AG20443 (cell line): ENCODE measurements around the gene NRDC.
"Not testable (repeated sequence)": the region's sequence is repeated elsewhere in the genome, so short reads cannot be mapped to it uniquely, and the experiment has no call there.

ENCODE experiments used
- DNase-seq: peaks from one replicate; pipeline ENCODE4 v3.0.0; 2012; ENCODE audit warnings: low spot score, mixed read lengths

NRDC gene

GRCh38 chr1:51843948-51844347, 34.6 kb downstream of the NRDC start:
- no peak for DNase-seq

DNA sequence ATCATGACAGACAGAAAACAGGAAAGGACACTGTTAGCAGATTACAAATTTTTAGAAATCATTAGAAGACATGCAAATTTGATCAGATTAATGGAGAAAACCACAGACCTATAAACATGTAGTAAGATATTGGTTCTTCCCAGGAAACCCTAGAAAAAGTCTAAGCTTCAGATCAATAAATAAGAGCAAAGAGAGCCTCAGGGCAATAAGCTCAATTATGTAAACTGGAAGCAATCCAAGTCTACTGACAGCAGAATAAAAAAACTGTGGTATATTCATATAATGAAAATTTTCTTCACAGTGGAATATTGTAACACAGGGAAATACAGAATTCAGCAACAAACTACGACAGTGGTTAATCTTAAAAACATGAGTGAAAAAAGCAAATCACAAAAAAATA, 36.3 kb downstream of the NRDC start:
- DNase-seq, result no peak

GRCh38 chr1:51840743-51841461, 37.6 kb downstream of the NRDC start:
- DNase-seq, result no peak

DNA sequence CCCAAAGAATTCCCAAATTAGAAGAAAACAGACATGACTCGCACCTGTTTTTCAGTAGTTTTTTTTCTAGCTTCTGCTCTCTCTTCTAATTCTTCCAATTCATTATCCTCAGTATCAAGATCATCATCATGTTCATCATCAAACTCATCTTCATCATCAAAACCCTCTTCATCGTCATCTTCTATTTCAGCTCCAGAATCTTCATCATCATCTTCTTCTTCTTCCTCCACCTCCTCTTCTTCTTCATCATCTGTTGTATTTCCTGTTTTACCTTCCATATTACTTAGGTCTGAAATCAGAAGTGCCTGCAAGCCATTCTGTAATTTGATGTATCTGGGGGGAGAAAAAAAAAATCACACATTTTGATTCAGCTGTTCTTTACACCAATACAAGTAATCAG, 38.3 kb downstream of the NRDC start:
- DNase-seq, result no peak

- DNase-seq, result no peak
These were observed 39.4 kb downstream of the NRDC start for GRCh38 chr1:51839094-51839493.

GRCh38 chr1:51837243-51837642, 41.3 kb downstream of the NRDC start:
- DNase-seq, result no peak

GRCh38 chr1:51833700-51834099, 44.8 kb downstream of the NRDC start:
- DNase-seq, result no peak

DNA sequence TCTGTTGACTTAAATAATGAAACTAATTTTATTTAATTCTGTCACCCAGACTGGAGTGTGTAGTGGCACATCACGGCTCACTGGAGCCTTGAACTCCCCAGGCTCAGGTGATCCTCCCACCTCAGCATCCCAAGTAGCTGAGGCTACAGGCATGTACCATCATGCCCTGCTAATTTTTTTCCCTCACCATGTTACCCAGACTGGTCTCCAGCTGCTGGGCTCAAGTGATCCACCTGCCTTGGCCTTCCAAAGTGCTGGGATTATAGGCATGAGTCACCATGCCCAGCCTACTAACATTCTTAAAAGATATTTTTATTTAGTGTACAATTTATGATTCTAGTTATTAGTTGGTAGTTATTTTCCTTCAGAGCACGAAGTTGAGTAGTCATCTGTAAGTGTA, 49.5 kb downstream of the NRDC start:
- DNase-seq, result no peak

- DNase-seq, result peak; percentile 11
These were observed 58.7 kb downstream of the NRDC start for GRCh38 chr1:51819810-51820209.

DNA sequence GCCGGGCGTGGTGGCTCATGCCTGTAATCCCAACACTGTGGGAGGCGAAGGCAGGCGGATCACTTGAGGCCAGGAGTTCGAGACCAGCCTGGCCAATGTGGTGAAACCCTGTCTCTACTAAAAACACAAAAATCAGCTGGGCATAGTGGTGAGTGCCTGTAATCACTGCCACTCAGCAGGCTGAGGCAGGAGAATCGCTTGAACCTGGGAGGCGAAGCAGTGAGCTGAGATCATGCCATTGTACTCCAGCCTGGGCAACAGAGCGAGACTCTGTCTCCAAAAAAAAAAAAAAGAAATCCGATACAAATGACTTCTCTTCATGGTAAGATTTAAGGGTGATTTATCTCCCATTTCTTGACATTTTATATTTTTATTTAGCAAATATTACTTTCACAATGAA, 59.5 kb downstream of the NRDC start:
- not testable (repeated sequence) for DNase-seq

- DNase-seq, result no peak
These were observed 60.0 kb downstream of the NRDC start for GRCh38 chr1:51818487-51818886.

DNA sequence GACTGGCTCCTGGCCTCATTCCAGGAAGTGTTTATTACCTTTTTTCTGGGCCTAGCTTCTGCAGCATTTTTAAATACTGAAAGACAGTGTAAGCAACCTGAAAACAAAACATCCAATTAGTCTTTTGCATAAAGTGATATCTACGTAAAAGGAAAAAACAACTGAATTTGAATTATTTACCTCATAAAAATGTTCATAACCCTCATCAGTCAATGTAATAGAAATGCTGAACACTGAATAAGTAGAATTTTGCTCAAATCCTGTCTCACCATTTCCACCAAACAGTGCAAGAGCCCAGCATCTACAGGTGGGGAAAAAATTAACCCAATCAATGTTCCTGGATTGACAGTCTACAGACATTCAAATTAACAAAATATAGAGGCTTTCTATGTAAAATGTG, 64.0 kb downstream of the NRDC start:
- no peak for DNase-seq

- DNase-seq, result no peak
These were observed 79.2 kb downstream of the NRDC start for GRCh38 chr1:51799372-51799771.

- no peak for DNase-seq
These were observed 83.7 kb downstream of the NRDC start for GRCh38 chr1:51794868-51795267.

- no peak for DNase-seq
These were observed 84.3 kb downstream of the NRDC start for GRCh38 chr1:51794260-51794659.

- peak; percentile 22 for DNase-seq
These were observed 85.7 kb downstream of the NRDC start for GRCh38 chr1:51792864-51793263.

DNA sequence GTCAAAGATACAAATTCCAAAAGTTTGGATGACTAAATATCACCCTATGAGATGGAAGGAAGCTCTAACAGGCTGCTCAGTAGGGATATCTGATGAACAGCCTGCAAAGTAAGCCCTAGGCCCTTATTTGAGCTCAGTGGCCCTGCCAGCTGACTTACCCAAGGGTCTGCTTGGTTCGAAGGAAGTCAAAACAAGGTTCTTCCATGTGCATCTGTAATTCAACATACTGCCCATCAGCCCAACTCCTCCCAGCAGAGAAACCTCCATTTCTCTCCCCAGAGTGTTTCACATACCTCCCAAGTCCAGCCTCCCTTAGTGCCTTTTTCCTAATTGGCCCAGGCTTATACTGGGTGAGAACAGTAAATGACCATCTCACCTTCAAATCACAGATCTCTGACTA, 86.6 kb downstream of the NRDC start:
- DNase-seq, result no peak

- DNase-seq, result no peak
These were observed 88.1 kb downstream of the NRDC start for GRCh38 chr1:51790385-51790784.

DNA sequence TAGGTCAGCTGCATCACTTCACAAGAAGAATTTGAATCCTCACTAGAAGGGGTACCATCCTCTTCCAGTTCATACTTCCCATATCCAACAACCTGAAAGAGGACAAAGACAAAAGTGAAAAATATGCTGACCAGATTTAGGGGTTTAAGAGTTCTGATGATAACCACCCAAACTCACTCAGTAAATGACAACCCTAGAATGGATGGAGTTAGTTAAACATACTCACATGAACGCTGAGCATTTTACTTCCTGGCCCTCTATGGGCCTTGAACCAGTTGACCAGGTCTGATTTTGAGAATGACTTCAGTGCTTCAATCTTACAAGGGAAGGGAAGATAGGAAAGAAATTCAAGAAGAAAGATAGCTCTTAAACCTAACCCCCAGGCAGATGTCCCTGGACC, 89.2 kb downstream of the NRDC start:
- DNase-seq, result no peak

DNA sequence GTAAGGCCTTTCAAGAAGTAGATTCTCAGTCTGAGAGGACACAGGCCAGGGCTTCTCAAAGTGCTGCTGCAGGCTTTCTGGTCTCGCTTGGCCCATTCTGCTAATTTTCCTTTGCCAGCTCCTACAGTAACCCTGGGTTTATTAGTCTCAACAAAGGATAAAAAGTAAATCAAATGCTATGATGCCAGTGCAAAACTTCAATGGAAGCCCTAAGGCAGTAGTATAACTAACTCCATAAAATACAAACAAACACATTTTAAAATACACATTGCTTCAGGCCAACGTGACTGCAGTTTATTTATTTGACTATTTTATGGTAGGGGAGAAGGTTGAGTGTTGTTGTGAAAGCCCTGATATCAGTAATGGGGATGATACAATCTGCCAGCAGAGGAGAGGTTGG, 89.6 kb downstream of the NRDC start:
- DNase-seq, result no peak

DNA sequence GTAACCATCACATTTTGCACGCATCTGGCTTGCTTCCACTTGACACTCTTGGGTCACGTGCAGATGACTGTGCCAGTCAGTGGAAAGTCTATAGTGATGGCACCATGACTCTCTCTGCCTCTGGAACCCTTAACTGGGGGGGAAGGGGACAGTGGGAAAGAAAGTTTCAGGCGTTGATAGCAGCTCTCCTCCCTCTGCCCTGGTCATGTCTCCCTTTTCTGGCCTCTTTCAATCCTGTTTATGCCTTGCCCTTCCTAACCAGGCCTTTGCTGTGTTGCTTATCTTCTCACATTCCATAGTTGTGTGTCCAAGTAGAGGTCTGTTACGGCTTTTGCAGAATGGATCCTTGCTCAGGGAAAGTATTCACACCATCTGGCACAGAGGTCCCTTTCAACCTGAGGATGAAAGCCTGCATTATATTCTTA, 93.5 kb downstream of the NRDC start:
- no peak for DNase-seq

GRCh38 chr1:51780927-51781326, 97.6 kb downstream of the NRDC start:
- no peak for DNase-seq

- DNase-seq, result no peak
These were observed 102.1 kb downstream of the NRDC start for GRCh38 chr1:51776408-51776807.

DNA sequence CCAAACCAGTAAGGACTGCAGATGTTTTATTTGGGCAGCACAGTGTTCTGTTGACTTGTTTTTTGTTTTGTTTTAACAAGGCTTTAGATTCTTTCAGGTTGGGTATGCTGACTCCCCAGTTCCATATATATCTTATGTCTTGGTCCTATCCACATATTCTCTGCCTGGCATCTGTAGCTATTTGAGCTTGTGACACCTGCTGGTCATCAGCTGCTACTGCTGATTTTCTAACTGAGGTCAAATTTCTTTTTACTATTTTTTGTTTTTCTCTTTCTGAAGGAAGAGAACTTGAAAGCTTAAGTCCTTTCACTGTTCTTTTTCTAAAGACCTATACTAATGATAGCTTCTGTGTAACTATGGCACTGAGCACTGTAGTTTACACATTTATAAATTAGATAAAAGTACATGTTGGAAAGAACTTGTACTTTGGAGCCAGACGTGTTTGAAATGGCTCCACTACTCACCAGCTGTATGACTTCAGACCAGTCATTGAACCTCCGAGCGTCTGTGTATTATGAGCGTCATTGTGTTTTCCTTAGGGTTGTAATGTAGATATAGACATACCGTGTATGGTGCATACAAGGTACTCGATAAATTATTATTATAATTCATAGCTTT, 109.4 kb downstream of the NRDC start:
- peak; percentile 68 for DNase-seq
